CD4-positive, alpha-beta T cell treated with Interleukin-21 for 1 hour (primary cell): Measurements from ENCODE around the gene USP17L5.
"Not testable (repeated sequence)": the region's sequence is repeated elsewhere in the genome, so short reads cannot be mapped to it uniquely, and the experiment has no call there.

Experiments used
- DNase-seq: peaks from one replicate; pipeline ENCODE4 v3.0.0-alpha.2; 2020

The USP17L5 gene

GRCh38 chr4:9339103-9339502 is at the start of gene USP17L5:
TSS of gene USP17L5 (plus strand) at chr4:9339403. CDS start at chr4:9339403, 0 bp downstream.
- not testable (repeated sequence) for DNase-seq

- DNase-seq: not testable (repeated sequence)
These were observed 15.0 kb upstream of the USP17L5 start for GRCh38 chr4:9324191-9324590.

DNA sequence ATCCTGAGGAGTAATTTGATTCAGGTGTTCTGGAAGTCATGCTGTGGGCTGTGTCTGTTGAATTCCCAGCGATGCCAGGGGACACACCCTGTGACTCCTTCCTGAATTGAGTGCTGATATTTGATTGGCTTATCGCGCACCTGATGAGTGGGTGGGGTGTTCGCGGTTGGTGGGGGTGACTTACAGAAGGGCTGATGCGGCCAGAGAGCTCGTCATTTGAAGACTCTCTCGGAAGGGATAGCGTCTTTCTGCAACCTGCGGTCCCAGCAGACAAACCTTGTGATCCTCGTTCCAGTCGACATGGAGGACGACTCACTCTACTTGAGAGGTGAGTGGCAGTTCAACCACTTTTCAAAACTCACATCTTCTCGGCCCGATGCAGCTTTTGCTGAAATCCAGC is 14.3 kb upstream of the USP17L5 start, which contains the start of gene USP17L24:
USP17L24 (plus strand) TSS at position 301 of the 400 bp plus-strand sequence; CDS start at position 301, 0 bp downstream.
- not testable (repeated sequence) for DNase-seq

DNA sequence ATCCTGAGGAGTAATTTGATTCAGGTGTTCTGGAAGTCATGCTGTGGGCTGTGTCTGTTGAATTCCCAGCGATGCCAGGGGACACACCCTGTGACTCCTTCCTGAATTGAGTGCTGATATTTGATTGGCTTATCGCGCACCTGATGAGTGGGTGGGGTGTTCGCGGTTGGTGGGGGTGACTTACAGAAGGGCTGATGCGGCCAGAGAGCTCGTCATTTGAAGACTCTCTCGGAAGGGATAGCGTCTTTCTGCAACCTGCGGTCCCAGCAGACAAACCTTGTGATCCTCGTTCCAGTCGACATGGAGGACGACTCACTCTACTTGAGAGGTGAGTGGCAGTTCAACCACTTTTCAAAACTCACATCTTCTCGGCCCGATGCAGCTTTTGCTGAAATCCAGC is 9.6 kb upstream of the USP17L5 start, which contains the start of gene USP17L25:
USP17L25 (plus strand) TSS at position 301 of the 400 bp plus-strand sequence; CDS start at position 301, 0 bp downstream.
- DNase-seq: not testable (repeated sequence)

GRCh38 chr4:9334358-9334757 is 4.8 kb upstream of the USP17L5 start, which contains the start of gene USP17L26:
TSS of gene USP17L26 (plus strand) at chr4:9334658. CDS start at chr4:9334658, 0 bp downstream.
- not testable (repeated sequence) for DNase-seq

- DNase-seq: not testable (repeated sequence)
These were observed 4.6 kb downstream of the USP17L5 start, which contains the start of gene USP17L27 for GRCh38 chr4:9343848-9344247. TSS of gene USP17L27 (plus strand) at chr4:9344148. CDS start at chr4:9344148, 0 bp downstream.

GRCh38 chr4:9348593-9348992 is 9.4 kb downstream of the USP17L5 start, which contains the start of gene USP17L28:
TSS of gene USP17L28 (plus strand) at chr4:9348893. CDS start at chr4:9348893, 0 bp downstream.
- not testable (repeated sequence) for DNase-seq

- not testable (repeated sequence) for DNase-seq
These were observed 11.7 kb downstream of the USP17L5 start for GRCh38 chr4:9350866-9351265.

GRCh38 chr4:9353338-9353737 is 14.1 kb downstream of the USP17L5 start, which contains the start of gene USP17L29:
TSS of gene USP17L29 (plus strand) at chr4:9353638. CDS start at chr4:9353638, 0 bp downstream.
- not testable (repeated sequence) for DNase-seq

- not testable (repeated sequence) for DNase-seq
These were observed 23.6 kb downstream of the USP17L5 start, which contains the start of gene USP17L30 for GRCh38 chr4:9362829-9363228. TSS of gene USP17L30 (plus strand) at chr4:9363129. CDS start at chr4:9363129, 0 bp downstream.

GRCh38 chr4:9379881-9380280 is 40.7 kb downstream of the USP17L5 start:
- not testable (repeated sequence) for DNase-seq

GRCh38 chr4:9381012-9381534 is 41.9 kb downstream of the USP17L5 start:
- DNase-seq: peak; percentile 65

GRCh38 chr4:9384126-9384525 is 44.9 kb downstream of the USP17L5 start:
- no peak for DNase-seq

DNA sequence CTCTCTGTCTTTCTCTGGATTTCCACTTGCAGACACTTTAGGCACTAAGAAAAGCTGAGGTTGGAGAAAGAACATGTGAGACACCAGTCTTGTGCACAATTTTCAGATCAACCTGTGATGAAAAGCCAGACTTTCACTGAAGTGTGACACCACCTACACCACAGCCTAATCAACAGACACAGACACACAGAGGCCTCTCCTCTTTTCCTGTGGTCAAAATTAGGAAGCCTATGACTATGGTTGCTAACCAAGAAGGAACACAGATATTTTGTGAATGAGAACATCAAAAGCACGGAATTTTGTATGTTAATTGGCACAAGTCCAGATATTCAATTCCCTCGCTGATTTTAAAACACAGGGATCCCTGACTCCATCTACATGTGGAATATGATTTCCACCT is 49.8 kb downstream of the USP17L5 start:
- DNase-seq: not testable (repeated sequence)
